Left colon (tissue), 2 donors: ENCODE data around the gene PSME3IP1. TPM values are rescaled to one million over a fixed set of nuclear protein-coding genes. Genes with fewer than 3 reads are reported as not detected.
"Not testable (repeated sequence)": the region's sequence is repeated elsewhere in the genome, so short reads cannot be mapped to it uniquely, and the experiment has no call there.

ENCODE experiments used
- ATAC-seq: fragments of 200-7000 bp; cut with Tn5 transposase; one replicate; pipeline ENCODE4 v1.9.1; 2020; ENCODE audit warnings: mild to moderate bottlenecking, moderate library complexity
- DNase-seq, 2 donors: peaks; one replicate each; pipeline ENCODE4 v3.0.0-alpha.2; 2020
- intact Hi-C, 2 donors: fragments of 100-400 bp; cut with DNase I in 1 of 2; cut with micrococcal nuclease in 1 of 2; formaldehyde crosslinking; loops; one replicate each; pipeline versions ENCODE4 v1.11.2 to v1.14.0; 2022; cut with DNase I, micrococcal nuclease
- total RNA-seq, 2 donors: library from RNA; stranded (reverse); fragmentation: NEBNext Ultra II Directional; extraction: Animal tissue kit (Norgen Biotek cat#: 25700); gene quantifications; one replicate each; pipeline ENCODE4 v1.2.1, GENCODE V29; 2021
- donor health status: DM: no; HTN: no; CAD: no.
- donor health status: DM: yes; HTN: yes; CAD: no.

Gene PSME3IP1
- total RNA-seq, 2 donors from 2014 or later, result 90.6 to 107 TPM

- intact Hi-C loops, result no loop called here
- no peak for DNase-seq
- no peak for ATAC-seq
These were observed 16.5 kb upstream of the PSME3IP1 start for GRCh38 chr16:57202095-57202886.

- ATAC-seq, DNase-seq, intact Hi-C loops: not testable (repeated sequence)
These were observed 15.1 kb upstream of the PSME3IP1 start for GRCh38 chr16:57200926-57201325.

- ATAC-seq, DNase-seq, intact Hi-C loops: not testable (repeated sequence)
These were observed 14.5 kb upstream of the PSME3IP1 start for GRCh38 chr16:57200321-57200720.

GRCh38 chr16:57196753-57197152 lies 10.9 kb upstream of the PSME3IP1 start:
- no peak for DNase-seq
- intact Hi-C loops, result no loop called here
- no peak for ATAC-seq

GRCh38 chr16:57196286-57196685 lies 10.4 kb upstream of the PSME3IP1 start:
- ATAC-seq (no peak), DNase-seq (no peak)
- intact Hi-C loops, result no loop called here

- intact Hi-C loops, result no loop called here
- DNase-seq, result no peak
- ATAC-seq, result peak; percentile 46
These were observed 8.7 kb upstream of the PSME3IP1 start for GRCh38 chr16:57194512-57194911.

GRCh38 chr16:57192720-57193486 lies 7.1 kb upstream of the PSME3IP1 start:
- DNase-seq, result no peak
- intact Hi-C loops, result no loop called here
- ATAC-seq, result no peak

- no peak for DNase-seq
- no peak for ATAC-seq
- intact Hi-C loops, result no loop called here
These were observed 6.3 kb upstream of the PSME3IP1 start for GRCh38 chr16:57192146-57192545.

GRCh38 chr16:57191056-57191571 lies 5.3 kb upstream of the PSME3IP1 start:
- intact Hi-C loops, result no loop called here
- DNase-seq (no peak), ATAC-seq (no peak)

- intact Hi-C loops, result no loop called here
- DNase-seq, result no peak
These were observed 4.3 kb upstream of the PSME3IP1 start for GRCh38 chr16:57190136-57190535.

GRCh38 chr16:57189527-57189926 lies 3.7 kb upstream of the PSME3IP1 start:
- intact Hi-C loops, ATAC-seq, DNase-seq: not testable (repeated sequence)

More at GRCh38 chr16:57190136-57190535, 4.3 kb upstream of the PSME3IP1 start:
- ATAC-seq, result no peak

- intact Hi-C loops, result no loop called here
- ATAC-seq, result no peak
- no peak for DNase-seq
These were observed 2.8 kb upstream of the PSME3IP1 start for GRCh38 chr16:57188711-57189002.

- intact Hi-C loops, DNase-seq, ATAC-seq: not testable (repeated sequence)
These were observed 2.3 kb upstream of the PSME3IP1 start for GRCh38 chr16:57187902-57188710.

- peak; percentile 40 for ATAC-seq
- intact Hi-C loops, result no loop called here
- DNase-seq, result peak; percentile 37 to 41
These were observed 1.3 kb upstream of the PSME3IP1 start for GRCh38 chr16:57186872-57187854.

GRCh38 chr16:57185446-57185944 lies 344 bp downstream of the PSME3IP1 start:
- intact Hi-C loops, result no loop called here
- DNase-seq (peak; percentile 41 to 57), ATAC-seq (peak; percentile 43)

- DNase-seq (no peak), ATAC-seq (no peak)
- intact Hi-C loops, result no loop called here
These were observed 873 bp downstream of the PSME3IP1 start for GRCh38 chr16:57184887-57185445.

- DNase-seq, result no peak
- ATAC-seq, result no peak
- intact Hi-C loops, result no loop called here
These were observed 1.7 kb downstream of the PSME3IP1 start for GRCh38 chr16:57184113-57184512.
